HG03558 (cell line): Measurements from ENCODE around the gene ADD3.

Source experiments
- ATAC-seq: cut with Tn5 transposase; IDR thresholded peaks from one replicate; pipeline ENCODE4 v1.9.1; 2021; ENCODE audit warnings: moderate number of reproducible peaks; ENCODE audit not compliant: unreplicated experiment; ENCODE audit errors: extremely low read depth

The ADD3 gene

GRCh38 chr10:110007701-110008517, at the start of gene ADD3:
Gene ADD3 (plus strand): TSS chr10:110007984. CDS start chr10:110100654, 92,670 bp downstream.
- peak; percentile 25 for ATAC-seq

GRCh38 chr10:109958059-109958458, 49.7 kb upstream of the ADD3 start:
- no peak for ATAC-seq

GRCh38 chr10:109959259-109960145, 48.3 kb upstream of the ADD3 start:
- ATAC-seq = no peak

- ATAC-seq = no peak
Measured at GRCh38 chr10:109960682-109961081, 47.1 kb upstream of the ADD3 start.

GRCh38 chr10:109961174-109962001, 46.4 kb upstream of the ADD3 start:
- ATAC-seq = no peak

- ATAC-seq = no peak
Measured at GRCh38 chr10:109962247-109962646, 45.5 kb upstream of the ADD3 start.

GRCh38 chr10:109963439-109963838, 44.3 kb upstream of the ADD3 start:
- no peak for ATAC-seq

GRCh38 chr10:109964318-109964717, 43.5 kb upstream of the ADD3 start:
- ATAC-seq = no peak

- no peak for ATAC-seq
Measured at GRCh38 chr10:109966961-109967738, 40.6 kb upstream of the ADD3 start.

GRCh38 chr10:109967739-109968088, 40.1 kb upstream of the ADD3 start:
- ATAC-seq = no peak

GRCh38 chr10:109968953-109969759, 38.6 kb upstream of the ADD3 start:
- no peak for ATAC-seq

- no peak for ATAC-seq
Measured at GRCh38 chr10:109969760-109970346, 37.9 kb upstream of the ADD3 start.

- no peak for ATAC-seq
Measured at GRCh38 chr10:109971634-109972033, 36.1 kb upstream of the ADD3 start.

- no peak for ATAC-seq
Measured at GRCh38 chr10:109972372-109973001, 35.3 kb upstream of the ADD3 start.

- no peak for ATAC-seq
Measured at GRCh38 chr10:109973326-109973829, 34.4 kb upstream of the ADD3 start.

GRCh38 chr10:109974504-109975191, 33.1 kb upstream of the ADD3 start:
- ATAC-seq = no peak
